HG02938 (cell line): ENCODE results near the gene NMNAT3.

Source experiments
- ATAC-seq: cut with Tn5 transposase; IDR thresholded peaks from one replicate; pipeline ENCODE4 v1.9.1; 2021; ENCODE audit warnings: mild to moderate bottlenecking, moderate library complexity; ENCODE audit not compliant: unreplicated experiment

NMNAT3 gene

GRCh38 chr3:139676108-139676507 is 1.7 kb downstream of the NMNAT3 start:
- ATAC-seq = no peak

- ATAC-seq = no peak
These were observed 2.4 kb downstream of the NMNAT3 start for GRCh38 chr3:139675327-139675726.

DNA sequence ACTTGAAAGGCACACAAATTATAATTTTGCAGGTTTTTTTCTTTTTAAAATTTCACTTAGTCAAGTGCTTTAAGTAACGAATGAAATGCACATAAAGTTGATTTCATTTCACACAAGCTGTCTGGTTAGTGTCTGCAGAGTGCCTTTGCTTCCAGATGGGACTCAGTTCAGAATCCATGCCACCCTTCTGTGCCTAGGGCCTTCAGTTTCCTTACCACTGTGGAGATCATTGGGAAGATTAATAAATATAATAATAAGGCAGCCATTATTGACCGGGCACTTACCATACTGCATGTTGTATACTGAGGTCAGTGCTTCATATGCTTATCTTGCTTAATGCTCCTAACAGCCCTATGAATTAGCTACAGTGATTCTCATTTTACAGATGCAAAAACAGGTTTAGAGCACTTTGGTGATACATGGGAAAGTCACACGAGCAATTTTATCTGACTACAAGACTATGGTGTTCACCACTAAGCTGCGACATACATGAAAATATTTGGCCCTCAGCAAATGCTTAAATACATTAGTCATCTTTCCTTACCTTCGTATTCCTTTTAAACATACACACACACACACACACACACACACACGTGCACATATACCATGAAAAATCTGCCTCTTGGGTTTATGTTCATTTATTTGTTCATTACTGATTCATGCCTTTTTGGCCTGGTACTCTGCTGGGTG is 3.1 kb downstream of the NMNAT3 start:
- no peak for ATAC-seq

DNA sequence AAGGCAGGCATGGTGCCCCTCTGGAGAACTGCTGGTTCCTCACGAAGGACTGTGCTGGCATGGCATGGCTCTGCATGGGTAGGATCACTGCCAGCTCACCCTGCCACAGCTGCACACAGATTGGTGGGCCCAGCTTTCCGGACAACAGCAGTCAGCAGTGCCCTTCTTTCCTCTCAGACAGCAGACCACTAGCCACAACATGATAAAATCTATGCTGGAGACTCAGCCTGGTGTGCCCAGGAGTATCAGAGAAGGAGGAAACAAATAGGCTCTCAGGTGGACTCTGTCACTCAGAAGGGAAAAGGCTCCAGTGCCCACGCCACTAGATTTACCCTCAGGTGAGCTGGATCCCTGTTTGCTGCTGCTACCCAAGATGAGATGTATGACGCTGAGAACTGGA is 4.9 kb downstream of the NMNAT3 start:
- ATAC-seq = no peak

GRCh38 chr3:139671863-139672646 is 5.7 kb downstream of the NMNAT3 start:
- ATAC-seq = no peak

DNA sequence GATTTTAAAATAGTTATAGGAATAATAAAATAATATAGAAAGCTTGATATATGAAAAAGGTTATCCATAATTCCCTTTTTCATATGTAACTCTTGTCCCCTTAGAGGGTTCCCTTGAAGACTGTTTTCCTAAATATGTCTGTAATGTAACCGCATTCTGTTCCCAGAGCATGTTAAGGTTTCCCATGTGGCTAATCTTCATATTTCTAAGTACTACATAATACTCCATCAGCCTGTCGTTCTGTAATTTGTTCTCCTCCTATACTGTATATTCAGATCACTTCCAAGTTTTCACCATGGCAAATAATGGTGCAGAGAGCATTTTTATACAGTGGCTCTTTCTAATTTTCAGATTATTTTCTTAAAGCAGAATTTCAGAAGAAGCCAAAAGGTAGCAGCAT is 6.7 kb downstream of the NMNAT3 start:
- ATAC-seq = no peak

DNA sequence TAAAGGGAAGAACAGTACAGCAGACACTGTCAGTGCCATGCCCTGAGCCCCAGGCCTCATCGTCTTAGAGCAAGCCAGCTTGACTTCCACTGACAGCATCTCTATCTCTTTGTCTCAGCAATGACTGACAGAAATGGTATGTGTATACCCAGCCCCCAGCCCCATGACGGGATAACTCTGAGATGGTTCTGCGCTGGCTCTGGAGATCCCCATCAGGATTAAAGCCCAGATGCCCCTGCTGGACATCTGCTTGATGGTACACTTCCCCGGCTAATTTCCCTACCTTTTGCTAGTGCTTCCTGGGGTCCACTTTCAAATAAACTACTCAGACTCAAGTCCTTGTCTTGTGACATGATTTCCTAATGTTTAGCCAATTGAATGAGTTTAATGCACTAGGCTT is 7.6 kb downstream of the NMNAT3 start:
- no peak for ATAC-seq

- no peak for ATAC-seq
These were observed 9.4 kb downstream of the NMNAT3 start for GRCh38 chr3:139668332-139668731.

- ATAC-seq = no peak
These were observed 12.8 kb downstream of the NMNAT3 start for GRCh38 chr3:139664958-139665357.

GRCh38 chr3:139660269-139660668 is 17.5 kb downstream of the NMNAT3 start:
- ATAC-seq = no peak

- no peak for ATAC-seq
These were observed 18.3 kb downstream of the NMNAT3 start for GRCh38 chr3:139659511-139659910.

GRCh38 chr3:139657936-139658335 is 19.8 kb downstream of the NMNAT3 start:
- ATAC-seq = no peak

DNA sequence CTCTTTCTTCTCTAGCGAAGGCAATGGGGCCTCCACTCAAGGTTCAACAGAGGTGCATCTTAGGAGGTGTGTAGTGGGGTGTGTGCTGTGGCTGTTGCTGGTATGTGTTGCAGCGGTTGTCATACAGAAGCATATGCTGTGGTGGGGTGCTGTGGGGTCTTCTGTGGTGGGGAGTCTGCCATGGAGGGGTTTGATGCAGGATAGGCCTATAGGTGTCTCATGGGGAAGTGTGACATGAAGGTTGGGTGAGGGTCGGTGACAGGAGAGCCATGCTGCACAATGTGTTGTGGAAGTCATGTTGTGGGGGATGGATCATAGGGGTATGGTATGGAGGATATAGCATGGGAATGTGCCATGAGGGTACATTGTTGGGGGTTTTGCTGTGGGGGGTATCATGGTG is 20.3 kb downstream of the NMNAT3 start:
- ATAC-seq = no peak

DNA sequence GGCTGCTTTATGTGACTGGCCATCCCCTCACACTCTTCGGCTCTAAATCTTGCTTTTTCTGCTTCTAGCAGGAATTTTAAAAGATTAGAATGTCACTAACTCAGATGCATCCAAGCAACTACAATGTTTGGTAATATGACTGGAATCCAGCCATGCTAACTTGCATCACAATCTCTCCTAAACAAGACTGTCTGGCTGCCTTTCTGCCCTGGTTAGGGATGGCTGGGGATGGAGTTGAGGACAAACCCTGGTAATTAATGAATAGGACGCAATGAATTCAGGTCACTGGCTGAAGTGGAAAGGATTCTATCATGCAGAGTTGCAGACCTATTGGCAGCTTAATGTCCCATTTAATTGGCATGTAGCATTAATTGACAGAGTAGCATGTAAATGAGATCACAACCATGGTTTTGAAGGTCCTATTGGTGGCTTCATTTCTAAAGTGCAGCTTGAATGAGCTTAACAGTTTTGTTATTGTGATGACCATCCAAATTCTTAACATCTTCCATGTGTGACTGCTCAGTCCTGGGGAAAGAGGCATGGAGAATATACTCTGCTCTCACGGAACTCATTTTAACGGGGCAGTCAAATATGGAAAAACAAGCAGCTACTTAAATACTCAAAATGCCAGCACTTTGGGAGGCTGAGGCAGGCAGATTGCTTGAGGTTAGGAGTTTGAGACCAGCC is 21.7 kb downstream of the NMNAT3 start:
- no peak for ATAC-seq

DNA sequence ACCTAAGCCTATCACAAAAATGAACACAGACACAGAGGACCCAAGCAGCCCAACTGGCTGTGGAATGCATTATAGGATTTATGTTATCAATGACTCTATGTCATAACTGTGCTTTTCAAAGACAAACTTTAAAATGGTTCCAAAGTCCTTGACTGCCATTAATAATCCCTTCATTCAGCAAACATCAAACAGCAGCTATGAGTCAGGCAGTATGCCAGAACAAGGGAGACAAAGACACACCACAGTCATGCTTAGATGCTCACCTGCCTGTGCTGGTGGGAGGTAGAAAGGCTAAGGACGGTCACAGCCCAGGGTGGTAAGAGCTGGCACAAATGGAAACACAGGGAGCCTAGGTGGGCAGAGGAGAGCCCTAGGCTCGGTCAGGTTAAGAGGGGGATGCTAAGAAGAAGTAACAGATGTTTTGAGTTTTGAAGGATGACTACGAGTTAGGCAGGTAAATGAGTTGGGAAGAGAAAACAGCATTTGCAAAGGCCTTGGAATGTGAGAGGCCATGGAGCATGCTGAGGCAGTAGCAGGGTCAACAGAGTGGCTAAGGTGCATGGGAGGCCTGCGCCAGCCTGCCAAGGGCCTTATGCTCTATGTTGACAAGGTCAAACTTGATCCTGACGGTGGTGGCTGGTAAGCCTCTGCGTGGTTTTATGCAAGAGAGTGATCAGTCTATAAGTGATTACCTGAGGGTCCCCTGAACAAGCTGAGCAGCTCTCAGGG is 23.0 kb downstream of the NMNAT3 start:
- ATAC-seq = no peak

GRCh38 chr3:139653582-139653981 is 24.2 kb downstream of the NMNAT3 start:
- no peak for ATAC-seq

DNA sequence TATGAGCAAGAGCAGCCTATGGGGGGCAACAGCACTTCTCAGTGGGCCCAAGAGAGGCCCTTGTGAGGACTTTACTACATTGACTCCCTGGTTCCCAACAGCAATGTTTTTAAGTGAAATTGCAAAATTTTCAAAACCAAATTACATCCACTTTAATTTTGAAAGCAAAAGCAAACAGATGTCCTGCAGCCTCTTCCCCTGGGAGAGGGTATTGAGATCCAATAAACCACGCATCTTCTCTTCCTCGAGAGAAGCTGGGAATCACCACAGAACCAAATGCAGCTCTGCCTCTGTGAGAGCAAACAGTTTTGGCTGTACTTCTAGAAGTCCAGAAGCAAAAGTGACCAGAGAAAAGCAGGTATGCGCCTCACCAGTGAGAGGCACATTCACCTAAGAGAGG is 25.2 kb downstream of the NMNAT3 start:
- ATAC-seq = no peak

DNA sequence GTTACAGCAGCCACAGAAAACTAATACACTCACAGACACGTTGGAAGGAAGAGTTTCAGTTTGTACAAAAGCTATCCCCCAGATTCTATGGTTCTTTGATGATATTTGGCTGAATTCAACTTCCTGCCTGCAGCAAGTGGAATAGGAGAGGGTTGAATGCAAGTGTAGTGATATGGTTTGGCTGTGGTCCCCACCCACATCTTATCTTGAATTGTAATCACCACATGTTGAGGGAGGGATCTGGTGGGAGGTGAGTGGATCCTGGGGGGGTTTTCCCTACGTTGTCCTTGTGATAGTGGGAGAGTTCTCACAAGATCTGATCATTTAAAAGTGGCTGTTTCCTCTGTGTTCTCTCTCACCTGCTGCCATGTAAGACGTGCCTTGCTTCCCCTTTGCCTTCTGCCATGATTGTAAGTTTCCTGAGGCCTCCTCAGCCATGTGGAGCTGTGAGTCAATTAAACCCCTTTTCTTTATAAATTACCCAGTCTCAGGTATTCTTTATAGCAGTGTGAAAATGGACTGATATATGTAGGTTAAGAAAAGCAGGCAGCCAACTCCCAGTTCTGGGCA is 29.8 kb downstream of the NMNAT3 start:
- ATAC-seq = no peak

GRCh38 chr3:139646512-139646911 is 31.3 kb downstream of the NMNAT3 start:
- no peak for ATAC-seq

DNA sequence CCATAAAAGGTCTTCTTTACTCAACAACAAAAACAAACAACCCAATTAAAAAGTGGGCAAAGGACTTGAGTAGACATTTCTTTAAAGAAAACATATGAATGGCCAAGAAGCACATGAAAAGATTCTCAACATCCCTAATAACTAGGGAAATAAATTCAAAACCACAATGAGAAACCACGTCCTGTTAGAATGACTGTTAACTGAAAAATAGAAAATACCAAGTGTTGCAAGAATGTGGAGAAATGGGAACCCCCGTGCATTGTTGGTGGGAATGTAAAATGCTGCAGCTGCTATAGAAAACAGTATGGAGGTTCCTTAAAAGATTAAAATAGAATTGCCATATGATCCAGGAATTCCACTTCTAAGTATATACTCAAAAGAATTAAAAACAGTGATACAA is 34.8 kb downstream of the NMNAT3 start:
- ATAC-seq = no peak

DNA sequence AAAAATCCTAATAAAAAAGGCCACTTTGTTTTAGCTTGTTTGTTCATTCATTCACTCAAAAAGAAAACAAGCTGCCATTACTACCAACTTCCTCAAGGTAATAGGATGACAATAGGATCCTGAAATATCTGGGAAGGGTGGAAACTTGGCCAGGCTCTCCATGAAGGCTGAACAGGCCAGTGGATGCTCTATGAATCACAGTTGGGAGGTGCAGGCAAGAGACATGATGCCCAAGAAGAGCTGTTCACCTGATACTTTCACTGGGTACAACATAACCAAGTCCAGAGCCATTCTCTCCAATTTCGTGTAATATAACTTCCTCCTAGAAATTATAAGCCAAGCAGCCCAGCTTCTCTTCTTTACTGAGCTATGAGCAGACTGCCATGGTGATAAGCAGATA is 37.3 kb downstream of the NMNAT3 start:
- no peak for ATAC-seq
